DOHH2 (cell line): ENCODE data around the gene RAD51B.

ENCODE experiments used
- H3F3A ChIP-seq: fragments of 200-600 bp; sonication (generic), shearing (Covaris generic); 2 replicates; pipeline ENCODE4 v1.6.0; 2016; ENCODE audit warnings: antibody characterized with exemption, mild to moderate bottlenecking; ENCODE audit not compliant: control insufficient read depth, insufficient read depth
- H3K27ac ChIP-seq: fragments of 200-600 bp; sonication (generic); 2 replicates; pipeline ENCODE4 v1.5.1; 2014; ENCODE audit warnings: low read depth, mild to moderate bottlenecking, low read length, moderate library complexity
- H3K27me3 ChIP-seq: fragments of 200-600 bp; sonication (generic); 2 replicates; pipeline ENCODE4 v1.6.1; 2014; ENCODE audit warnings: mild to moderate bottlenecking, low read length, mixed read lengths; ENCODE audit not compliant: control insufficient read depth
- H3K36me3 ChIP-seq: fragments of 200-600 bp; sonication (generic); 2 replicates; pipeline ENCODE4 v1.6.1; 2014; ENCODE audit warnings: mild to moderate bottlenecking, low read length, moderate library complexity, mixed read lengths; ENCODE audit not compliant: control insufficient read depth
- H3K4me1 ChIP-seq: fragments of 200-600 bp; sonication (generic); 2 replicates; pipeline ENCODE4 v1.6.1; 2014; ENCODE audit warnings: mild to moderate bottlenecking, low read length, mixed read lengths; ENCODE audit not compliant: control insufficient read depth
- H3K4me2 ChIP-seq: fragments of 200-600 bp; sonication (generic); 2 replicates; pipeline ENCODE4 v1.6.0; 2014; ENCODE audit warnings: mild to moderate bottlenecking, low read length, moderate library complexity
- H3K4me3 ChIP-seq: fragments of 200-600 bp; sonication (generic); 2 replicates; pipeline ENCODE4 v1.5.1; 2014; ENCODE audit warnings: mild to moderate bottlenecking, low read length, mixed read lengths
- H3K79me2 ChIP-seq: fragments of 200-600 bp; sonication (generic); 2 replicates; pipeline ENCODE4 v1.6.1; 2014; ENCODE audit warnings: mild to moderate bottlenecking, low read length, mixed read lengths; ENCODE audit not compliant: control insufficient read depth
- H3K9me2 ChIP-seq: fragments of 200-600 bp; sonication (generic); replicated peaks from 2 replicates; pipeline ENCODE4 v1.6.1; 2014; ENCODE audit warnings: mild to moderate bottlenecking, low read length, mixed read lengths; ENCODE audit not compliant: control insufficient read depth
- H3K9me3 ChIP-seq: fragments of 200-600 bp; sonication (generic); 2 replicates; pipeline ENCODE4 v1.6.1; 2014; ENCODE audit warnings: antibody characterized with exemption, low read length, mixed read lengths; ENCODE audit not compliant: control insufficient read depth, insufficient read depth
- H4K20me1 ChIP-seq: fragments of 200-600 bp; sonication (generic); 2 replicates; pipeline ENCODE4 v1.6.0; 2014; ENCODE audit warnings: low read depth, mild to moderate bottlenecking, antibody characterized with exemption, low read length, moderate library complexity; ENCODE audit not compliant: control insufficient read depth, insufficient read depth
- CTCF ChIP-seq: fragments of 200-600 bp; sonication (generic); IDR thresholded peaks from one replicate; pipeline ENCODE4 v1.5.1; 2014; ENCODE audit warnings: antibody characterized with exemption, mild to moderate bottlenecking, low read depth, low read length; ENCODE audit not compliant: poor library complexity, severe bottlenecking
- EZH2phosphoT487 ChIP-seq: fragments of 200-600 bp; sonication (generic); IDR thresholded peaks from 2 replicates; pipeline ENCODE4 v1.6.1; 2017; ENCODE audit warnings: borderline replicate concordance, mild to moderate bottlenecking, antibody characterized with exemption, low read length, moderate library complexity, mixed read lengths

The RAD51B gene

GRCh38 chr14:68625366-68626090 lies 805.9 kb downstream of the RAD51B start:
- no peak overlapping the region for H3K4me3 ChIP-seq
- H3K9me2 ChIP-seq, result no peaks in the 10 kb centered on the region
- H4K20me1 ChIP-seq, result no peaks in the 10 kb centered on the region
- H3K27me3 ChIP-seq, result peaks cover 15% of the 10 kb centered on the region
- H3K27ac ChIP-seq, result no peak overlapping the region
- no peaks in the 10 kb centered on the region for H3K79me2 ChIP-seq
- TF ChIP-seq CTCF (no peak), EZH2phosphoT487 (no peak)
- H3K4me2 ChIP-seq, result no peak overlapping the region
- H3K9me3 ChIP-seq, result no peaks in the 10 kb centered on the region
- H3K36me3 ChIP-seq, result no peaks in the 10 kb centered on the region
- H3K4me1 ChIP-seq, result peaks cover 10% of the 10 kb centered on the region
- H3F3A ChIP-seq, result no peaks in the 10 kb centered on the region

GRCh38 chr14:68626386-68626785 lies 806.8 kb downstream of the RAD51B start:
- TF ChIP-seq CTCF, result no peak
- no peak for TF ChIP-seq EZH2phosphoT487
- no peaks in the 10 kb centered on the region for H3K9me2 ChIP-seq
- peaks cover 10% of the 10 kb centered on the region for H3K4me1 ChIP-seq
- H3K27ac ChIP-seq, result no peak overlapping the region
- no peaks in the 10 kb centered on the region for H3F3A ChIP-seq
- H3K9me3 ChIP-seq, result no peaks in the 10 kb centered on the region
- H3K4me3 ChIP-seq, result no peak overlapping the region
- H3K27me3 ChIP-seq, result peaks cover 15% of the 10 kb centered on the region
- no peaks in the 10 kb centered on the region for H3K36me3 ChIP-seq
- no peak overlapping the region for H3K4me2 ChIP-seq
- no peaks in the 10 kb centered on the region for H3K79me2 ChIP-seq
- no peaks in the 10 kb centered on the region for H4K20me1 ChIP-seq

GRCh38 chr14:68627050-68627867 lies 807.7 kb downstream of the RAD51B start:
- H3K27me3 ChIP-seq, result peaks cover 15% of the 10 kb centered on the region
- no peak overlapping the region for H3K4me2 ChIP-seq
- H3K9me2 ChIP-seq, result no peaks in the 10 kb centered on the region
- H3K79me2 ChIP-seq, result no peaks in the 10 kb centered on the region
- no peak overlapping the region for H3K27ac ChIP-seq
- no peaks in the 10 kb centered on the region for H3F3A ChIP-seq
- H3K9me3 ChIP-seq, result no peaks in the 10 kb centered on the region
- no peak overlapping the region for H3K4me3 ChIP-seq
- no peaks in the 10 kb centered on the region for H4K20me1 ChIP-seq
- peaks cover 10% of the 10 kb centered on the region for H3K4me1 ChIP-seq
- H3K36me3 ChIP-seq, result no peaks in the 10 kb centered on the region
- TF ChIP-seq EZH2phosphoT487, result no peak
- TF ChIP-seq CTCF, result no peak
